Measurements from ENCODE around the gene ATPAF2.

GRCh38 chr17:17988427-17988945, 50.5 kb downstream of the ATPAF2 start:
- TF ChIP-seq, protein P1, sequence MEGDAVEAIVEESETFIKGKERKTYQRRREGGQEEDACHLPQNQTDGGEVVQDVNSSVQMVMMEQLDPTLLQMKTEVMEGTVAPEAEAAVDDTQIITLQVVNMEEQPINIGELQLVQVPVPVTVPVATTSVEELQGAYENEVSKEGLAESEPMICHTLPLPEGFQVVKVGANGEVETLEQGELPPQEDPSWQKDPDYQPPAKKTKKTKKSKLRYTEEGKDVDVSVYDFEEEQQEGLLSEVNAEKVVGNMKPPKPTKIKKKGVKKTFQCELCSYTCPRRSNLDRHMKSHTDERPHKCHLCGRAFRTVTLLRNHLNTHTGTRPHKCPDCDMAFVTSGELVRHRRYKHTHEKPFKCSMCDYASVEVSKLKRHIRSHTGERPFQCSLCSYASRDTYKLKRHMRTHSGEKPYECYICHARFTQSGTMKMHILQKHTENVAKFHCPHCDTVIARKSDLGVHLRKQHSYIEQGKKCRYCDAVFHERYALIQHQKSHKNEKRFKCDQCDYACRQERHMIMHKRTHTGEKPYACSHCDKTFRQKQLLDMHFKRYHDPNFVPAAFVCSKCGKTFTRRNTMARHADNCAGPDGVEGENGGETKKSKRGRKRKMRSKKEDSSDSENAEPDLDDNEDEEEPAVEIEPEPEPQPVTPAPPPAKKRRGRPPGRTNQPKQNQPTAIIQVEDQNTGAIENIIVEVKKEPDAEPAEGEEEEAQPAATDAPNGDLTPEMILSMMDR (IDR thresholded peaks at IDR 0.05 in 2 of 3, conservative IDR thresholded peaks at IDR 0.05 in 1 of 3; ENCODE audit: borderline replicate concordance in 1 of 3, insufficient read depth in 1 of 3, low read depth in 2 of 3, low read length in 2 of 3): no peak
- no peak for TF ChIP-seq POLR2AphosphoS5 (IDR thresholded peaks at IDR 0.05; ENCODE audit: low read depth, low read length)
- TF ChIP-seq ZNF274 (IDR thresholded peaks at IDR 0.05; ENCODE audit: low read depth, low read length): no peak
- TF ChIP-seq, protein P2, sequence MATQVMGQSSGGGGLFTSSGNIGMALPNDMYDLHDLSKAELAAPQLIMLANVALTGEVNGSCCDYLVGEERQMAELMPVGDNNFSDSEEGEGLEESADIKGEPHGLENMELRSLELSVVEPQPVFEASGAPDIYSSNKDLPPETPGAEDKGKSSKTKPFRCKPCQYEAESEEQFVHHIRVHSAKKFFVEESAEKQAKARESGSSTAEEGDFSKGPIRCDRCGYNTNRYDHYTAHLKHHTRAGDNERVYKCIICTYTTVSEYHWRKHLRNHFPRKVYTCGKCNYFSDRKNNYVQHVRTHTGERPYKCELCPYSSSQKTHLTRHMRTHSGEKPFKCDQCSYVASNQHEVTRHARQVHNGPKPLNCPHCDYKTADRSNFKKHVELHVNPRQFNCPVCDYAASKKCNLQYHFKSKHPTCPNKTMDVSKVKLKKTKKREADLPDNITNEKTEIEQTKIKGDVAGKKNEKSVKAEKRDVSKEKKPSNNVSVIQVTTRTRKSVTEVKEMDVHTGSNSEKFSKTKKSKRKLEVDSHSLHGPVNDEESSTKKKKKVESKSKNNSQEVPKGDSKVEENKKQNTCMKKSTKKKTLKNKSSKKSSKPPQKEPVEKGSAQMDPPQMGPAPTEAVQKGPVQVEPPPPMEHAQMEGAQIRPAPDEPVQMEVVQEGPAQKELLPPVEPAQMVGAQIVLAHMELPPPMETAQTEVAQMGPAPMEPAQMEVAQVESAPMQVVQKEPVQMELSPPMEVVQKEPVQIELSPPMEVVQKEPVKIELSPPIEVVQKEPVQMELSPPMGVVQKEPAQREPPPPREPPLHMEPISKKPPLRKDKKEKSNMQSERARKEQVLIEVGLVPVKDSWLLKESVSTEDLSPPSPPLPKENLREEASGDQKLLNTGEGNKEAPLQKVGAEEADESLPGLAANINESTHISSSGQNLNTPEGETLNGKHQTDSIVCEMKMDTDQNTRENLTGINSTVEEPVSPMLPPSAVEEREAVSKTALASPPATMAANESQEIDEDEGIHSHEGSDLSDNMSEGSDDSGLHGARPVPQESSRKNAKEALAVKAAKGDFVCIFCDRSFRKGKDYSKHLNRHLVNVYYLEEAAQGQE (IDR thresholded peaks at IDR 0.05; ENCODE audit: low read depth): no peak
- no peak for TF ChIP-seq JUND (IDR thresholded peaks at IDR 0.05)
